Right lobe of liver (tissue), 6 donors: ENCODE measurements around the gene HEXD. TPM values are rescaled to one million over a fixed set of nuclear protein-coding genes. Genes with fewer than 3 reads are reported as not detected.
A peak's percentile ranks its signal among the peaks of the same experiment; 100 is the strongest.

Experiments
- ATAC-seq, 4 donors: fragments of 200-7000 bp; cut with Tn5 transposase; one replicate each; pipeline ENCODE4 v1.9.1; 2020; ENCODE audit warnings: mild to moderate bottlenecking in 4 of 4, moderate library complexity in 4 of 4
- DNase-seq, 3 donors: peaks; one replicate each; pipeline ENCODE4 v3.0.0-alpha.2; 2020
- H3K27ac ChIP-seq, 3 donors: fragments of 200-600 bp; one replicate each; pipeline ENCODE4 v1.8.0; 2022
- H3K27me3 ChIP-seq, 2 donors: fragments of 200-600 bp; one replicate each; pipeline ENCODE4 v1.8.0; 2022
- H3K36me3 ChIP-seq, 4 donors: fragments of 200-600 bp; sonication (generic) in 1 of 4; one replicate each; pipeline versions ENCODE4 v1.5.1 to v1.8.0; 2017 to 2022; ENCODE audit warnings: control low read depth in 1 of 4
- H3K4me1 ChIP-seq, 4 donors: fragments of 200-600 bp; sonication (generic) in 1 of 4; one replicate each; pipeline versions ENCODE4 v1.5.1 to v1.8.0; 2017 to 2022; ENCODE audit warnings: control low read depth in 1 of 4
- H3K4me3 ChIP-seq, 3 donors: fragments of 200-600 bp; one replicate each; pipeline ENCODE4 v1.8.0; 2022
- H3K9me3 ChIP-seq, 4 donors: fragments of 200-600 bp; sonication (generic) in 1 of 4; one replicate each; pipeline versions ENCODE4 v1.5.1 to v1.8.0; 2017 to 2022; ENCODE audit warnings: control low read depth in 1 of 4
- CTCF ChIP-seq, 4 donors: fragments of 200-600 bp in 3 of 4; fragments of 450-650 bp in 1 of 4; IDR thresholded peaks; one replicate each; pipeline versions ENCODE4 v1.5.1 to v1.8.0; 2016 to 2022; ENCODE audit warnings: antibody characterized with exemption in 4 of 4, mild to moderate bottlenecking in 2 of 4
- POLR2A ChIP-seq: fragments of 450-650 bp; IDR thresholded peaks from one replicate; pipeline ENCODE4 v1.6.1; 2017; ENCODE audit warnings: antibody characterized with exemption, mild to moderate bottlenecking
- WGBS: methylation state at CpG from one replicate; pipeline ENCODE4 v1.1.6; 2018; ENCODE audit warnings: low coverage, low lambda C conversion rate; ENCODE audit not compliant: insufficient coverage; ENCODE audit errors: missing lambda C conversion rate; 5-methylcytosine and 5-hydroxymethylcytosine counted together
- intact Hi-C, 2 donors: fragments of 100-400 bp; cut with DNase I; formaldehyde crosslinking; loops; one replicate each; pipeline versions ENCODE4 v1.11.2 to v1.14.1; 2022
- total RNA-seq, 6 experiments: library from RNA; depleted of rRNA in 2 of 6; stranded (reverse); fragments of >200 nt in 2 of 6; fragmentation: NEBNext Ultra II Directional in 3 of 6; extraction: Animal tissue kit (Norgen Biotek cat#: 25700) in 3 of 6; gene quantifications; one replicate each; pipeline versions ENCODE4 v1.1.0 to v1.2.4, GENCODE V29; 2016 to 2023
- donor health status: DM: no; HTN: yes; CAD: no.
- donor health status: DM: no; HTN: no; CAD: no.
- donor health status: DM: no; HTN: no; CAD: no.
- donor health status: DM: no; HTN: yes; CAD: no.
- donor health status: DM: no; HTN: yes; CAD: no.

The HEXD gene
- total RNA-seq, 6 experiments from 2014 or later = 9.6 to 30.4 (median 20.2) TPM

GRCh38 chr17:82437325-82437668 is 19.1 kb downstream of the HEXD start:
- H3K27me3 ChIP-seq = no peaks in the 10 kb centered on the region
- intact Hi-C loops = no loop called here
- TF ChIP-seq POLR2A = no peak
- TF ChIP-seq CTCF (IDR thresholded peaks at IDR 0.05) = no peak
- H3K4me3 ChIP-seq = no peak overlapping the region
- no peak for DNase-seq
- peaks cover 0 to 2% (median 0%) of the 10 kb centered on the region in 4 donors for H3K36me3 ChIP-seq
- WGBS = 92% methylated on average over 2 of the region's 18 CpGs
- ATAC-seq = no peak
- H3K27ac ChIP-seq = no peak overlapping the region
- peaks cover 0 to 3% (median 0%) of the 10 kb centered on the region in 4 donors for H3K4me1 ChIP-seq
- H3K9me3 ChIP-seq = no peaks in the 10 kb centered on the region

GRCh38 chr17:82438401-82439193 is 20.4 kb downstream of the HEXD start:
- intact Hi-C loops = no loop called here
- WGBS = 86% methylated on average over 4 of the region's 26 CpGs
- H3K4me1 ChIP-seq = peaks cover 0 to 8% (median 3%) of the 10 kb centered on the region in 4 donors
- DNase-seq (peak in 1 of 3 donors; percentile 27), ATAC-seq (no peak)
- H3K4me3 ChIP-seq = no peak overlapping the region
- H3K9me3 ChIP-seq = no peaks in the 10 kb centered on the region
- H3K27me3 ChIP-seq = no peaks in the 10 kb centered on the region
- TF ChIP-seq POLR2A (no peak), CTCF (IDR thresholded peaks at IDR 0.05) (no peak)
- no peak overlapping the region for H3K27ac ChIP-seq
- peaks cover 0 to 2% (median 0%) of the 10 kb centered on the region in 4 donors for H3K36me3 ChIP-seq

- Histone ChIP-seq H3K27ac (no peak overlapping the region), H3K4me3 (no peak overlapping the region), H3K36me3 (peaks cover 0 to 2% (median 0%) of the 10 kb centered on the region in 4 donors), H3K4me1 (peaks cover 0 to 14% (median 3%) of the 10 kb centered on the region in 4 donors), H3K9me3 (no peaks in the 10 kb centered on the region), H3K27me3 (no peaks in the 10 kb centered on the region)
- DNase-seq (no peak), ATAC-seq (no peak)
- WGBS = 78% methylated on average over 5 of the region's 29 CpGs
- intact Hi-C loops = no loop called here
- no peak for TF ChIP-seq CTCF (IDR thresholded peaks at IDR 0.05)
- no peak for TF ChIP-seq POLR2A
These were observed 21.2 kb downstream of the HEXD start for GRCh38 chr17:82439194-82439828.

- WGBS = 50% methylated on average over 1 of the region's 34 CpGs
These were observed 21.8 kb downstream of the HEXD start for GRCh38 chr17:82439829-82440365.

More at GRCh38 chr17:82439829-82440365, 21.8 kb downstream of the HEXD start:
- Histone ChIP-seq H3K36me3 (peaks cover 0 to 2% (median 0%) of the 10 kb centered on the region in 4 donors), H3K9me3 (no peaks in the 10 kb centered on the region), H3K4me3 (no peak overlapping the region), H3K27ac (no peak overlapping the region), H3K4me1 (peaks cover 0 to 18% (median 5%) of the 10 kb centered on the region in 4 donors), H3K27me3 (no peaks in the 10 kb centered on the region)
- DNase-seq = peak in 1 of 3 donors; percentile 30
- no peak for ATAC-seq
- intact Hi-C loops = no loop called here
- TF ChIP-seq POLR2A (no peak), CTCF (IDR thresholded peaks at IDR 0.05) (no peak)
